K562 (cell line): ENCODE results near the gene FOXD2. TPM values are rescaled to one million over a fixed set of nuclear protein-coding genes. Genes with fewer than 3 reads are reported as not detected.

Experiments
- BRF1 ChIP-seq: IDR thresholded peaks from 3 replicates; pipeline ENCODE4 v1.6.1; 2011; ENCODE audit warnings: borderline replicate concordance, mild to moderate bottlenecking; ENCODE audit not compliant: insufficient read length; ENCODE audit errors: extremely low read depth
- CBX8 ChIP-seq: fragments of 200-600 bp; sonication (generic); IDR thresholded peaks from 2 replicates; pipeline ENCODE4 v1.6.1; 2012; ENCODE audit warnings: borderline replicate concordance, mixed run types, low read depth, mild to moderate bottlenecking, moderate library complexity, mixed read lengths, low read length, control low read depth, inconsistent platforms; ENCODE audit not compliant: poor library complexity, severe bottlenecking; ENCODE audit errors: extremely low read depth
- DIDO1 ChIP-seq: fragments of 450-650 bp; IDR thresholded peaks from 2 replicates; pipeline ENCODE4 v1.6.1; 2016; ENCODE audit warnings: low read depth, missing biosample characterization, missing genetic modification characterization
- ETV5 ChIP-seq: sonication (generic); formaldehyde crosslinking; IDR thresholded peaks from 2 replicates; pipeline ENCODE4 v1.4.0; 2020; ENCODE audit warnings: low read depth, mild to moderate bottlenecking, missing genetic modification reagents
- HMG20A ChIP-seq: fragments of 450-650 bp; formaldehyde crosslinking; conservative IDR thresholded peaks from 2 replicates; pipeline ENCODE4 v1.4.0; 2020; ENCODE audit warnings: mild to moderate bottlenecking, mixed read lengths
- HNRNPH1 ChIP-seq: fragments of 200-400 bp; formaldehyde crosslinking; optimal IDR thresholded peaks from 2 replicates; pipeline ENCODE3; 2017; ENCODE audit warnings: low read depth, mild to moderate bottlenecking, low read length, moderate library complexity
- IFI16 ChIP-seq: fragments of 250-450 bp; sonication (Bioruptor Pico); IDR thresholded peaks from 2 replicates; pipeline ENCODE4 v2.1.2; 2022; ENCODE audit warnings: mild to moderate bottlenecking, inconsistent platforms
- PHTF2 ChIP-seq: fragments of 250-450 bp; sonication (Bioruptor Pico); IDR thresholded peaks from 2 replicates; pipeline ENCODE4 v1.5.0; 2021; ENCODE audit warnings: mild to moderate bottlenecking
- POU5F1 ChIP-seq: fragments of 150-350 bp; IDR thresholded peaks from 2 replicates; pipeline ENCODE4 v1.6.1; 2014; ENCODE audit warnings: borderline replicate concordance, low read length, low read depth, mild to moderate bottlenecking; ENCODE audit not compliant: partially characterized antibody
- SETDB1 ChIP-seq: IDR thresholded peaks from one replicate; pipeline ENCODE4 v1.6.1; 2012; ENCODE audit warnings: low read length, control low read depth, inconsistent platforms
- TCF3 ChIP-seq: sonication (generic); formaldehyde crosslinking; IDR thresholded peaks from 2 replicates; pipeline ENCODE4 v1.4.0; 2020; ENCODE audit warnings: mild to moderate bottlenecking, missing genetic modification reagents
- TCFL5 ChIP-seq: fragments of 250-450 bp; sonication (Bioruptor Pico); conservative IDR thresholded peaks from 2 replicates; pipeline ENCODE4 v1.6.1; 2021; ENCODE audit warnings: mild to moderate bottlenecking, moderate library complexity, matching md5 sums
- TFAM ChIP-seq: fragments of 250-450 bp; sonication (Bioruptor Pico); conservative IDR thresholded peaks from 2 replicates; pipeline ENCODE4 v1.5.0; 2021; ENCODE audit warnings: mild to moderate bottlenecking, moderate library complexity
- ZFP36 ChIP-seq: fragments of 150-350 bp; IDR thresholded peaks from 2 replicates; pipeline ENCODE4 v1.6.1; 2018; ENCODE audit warnings: low read length, low read depth; ENCODE audit not compliant: partially characterized antibody
- ZNF12 ChIP-seq: sonication (generic); formaldehyde crosslinking; IDR thresholded peaks from 2 replicates; pipeline ENCODE4 v1.4.0; 2020; ENCODE audit warnings: mild to moderate bottlenecking, missing genetic modification reagents
- ZNF347 ChIP-seq: fragments of 450-650 bp; formaldehyde crosslinking; IDR thresholded peaks from 2 replicates; pipeline ENCODE4 v1.4.0; 2020; ENCODE audit warnings: low read depth, mild to moderate bottlenecking, moderate library complexity
- ZNF57 ChIP-seq: fragments of 450-650 bp; formaldehyde crosslinking; IDR thresholded peaks from 2 replicates; pipeline ENCODE4 v1.4.0; 2020; ENCODE audit warnings: mild to moderate bottlenecking, moderate library complexity
- ZNF79 ChIP-seq: fragments of 250-450 bp; sonication (Bioruptor Pico); IDR thresholded peaks from 2 replicates; pipeline ENCODE4 v1.4.0; 2020; ENCODE audit warnings: low read depth, mild to moderate bottlenecking, moderate library complexity
- ZSCAN32 ChIP-seq: fragments of 450-650 bp; formaldehyde crosslinking; IDR thresholded peaks from 2 replicates; pipeline ENCODE4 v1.4.0; 2020; ENCODE audit warnings: mild to moderate bottlenecking, moderate library complexity
- polyA plus RNA-seq, 8 experiments: library from polyadenylated mRNA; depleted of rRNA in 4 of 8; stranded (reverse) in 5 of 8; unstranded in 3 of 8; fragments of >200 nt; fragmentation: Nextera tagmentation in 2 of 8; fragmentation: Illumina TruSeq in 1 of 8; extraction: Ambion mirVana in 2 of 8; extraction: Trizol in 1 of 8; gene quantifications; 2 replicates each; pipeline versions ENCODE4 v1.2.1 to v1.2.3, GENCODE V29; 2011 to 2014; ENCODE audit warnings: inconsistent platforms in 1 of 8, missing spikeins in 1 of 8
- total RNA-seq, 7 experiments: library from RNA; depleted of rRNA in 6 of 7; stranded (reverse); fragments of >200 nt in 6 of 7; fragmentation: Illumina TruSeq in 2 of 7; extraction: Trizol in 2 of 7; gene quantifications; 2 replicates each; pipeline versions ENCODE4 v1.2.1 to v1.2.3, GENCODE V29; 2011 to 2021; ENCODE audit warnings: low replicate concordance in 1 of 7
- TF ChIP-seq, protein P1 (sequence below): sonication (generic); formaldehyde crosslinking; IDR thresholded peaks from 2 replicates; pipeline ENCODE4 v1.8.1; 2022; ENCODE audit warnings: missing genetic modification reagents
- TF ChIP-seq, protein P2 (sequence below), 2 experiments: fragments of 450-650 bp; IDR thresholded peaks; 2 replicates each; pipeline ENCODE4 v1.6.1; 2018; ENCODE audit warnings: mild to moderate bottlenecking in 2 of 2, low read depth in 1 of 2; ENCODE audit not compliant: partially characterized antibody in 2 of 2

The FOXD2 gene
- total and polyA plus RNA-seq, 9 of the 15 experiments (the other 6 are each of a cell fraction or from before 2014, with no cell fraction given), result 0.06 to 1.2 (median 0.22) TPM

DNA sequence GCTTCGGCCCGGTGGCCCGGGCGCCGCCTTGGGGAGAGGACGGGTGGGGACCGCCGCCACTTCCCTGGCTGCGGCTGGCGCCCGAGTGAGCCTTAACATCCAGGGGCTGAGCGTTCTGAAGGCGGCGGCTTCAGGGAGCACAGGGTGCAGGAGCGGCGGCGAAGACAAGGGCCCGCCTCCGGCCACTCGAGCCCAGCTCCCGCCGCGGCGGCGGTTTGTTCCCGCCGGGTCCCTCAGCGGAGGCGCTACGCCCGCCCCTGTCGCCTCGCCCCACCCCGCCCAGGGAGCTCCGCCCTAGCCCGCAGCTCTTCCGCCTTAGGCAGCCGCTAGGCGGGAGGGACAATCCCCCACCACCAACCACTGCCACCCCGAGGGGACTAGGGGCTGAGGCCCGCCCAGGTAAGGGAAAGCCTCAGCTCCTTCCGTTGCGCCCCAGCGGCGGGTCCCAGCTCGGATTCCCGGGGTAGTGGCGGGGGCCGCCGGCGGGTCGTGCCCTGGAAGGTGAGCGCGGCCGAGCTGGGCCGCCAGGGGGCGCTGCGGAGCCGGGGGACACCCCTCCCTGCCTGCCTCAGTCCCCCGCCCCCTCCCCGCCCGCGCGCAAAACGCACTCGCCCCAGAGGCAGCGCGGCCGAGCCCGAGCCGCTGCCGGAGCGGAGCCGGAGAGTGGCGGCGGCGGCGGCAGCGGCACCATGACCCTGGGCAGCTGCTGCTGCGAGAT is at the start of gene FOXD2 (continued):
- TF ChIP-seq, protein P1, sequence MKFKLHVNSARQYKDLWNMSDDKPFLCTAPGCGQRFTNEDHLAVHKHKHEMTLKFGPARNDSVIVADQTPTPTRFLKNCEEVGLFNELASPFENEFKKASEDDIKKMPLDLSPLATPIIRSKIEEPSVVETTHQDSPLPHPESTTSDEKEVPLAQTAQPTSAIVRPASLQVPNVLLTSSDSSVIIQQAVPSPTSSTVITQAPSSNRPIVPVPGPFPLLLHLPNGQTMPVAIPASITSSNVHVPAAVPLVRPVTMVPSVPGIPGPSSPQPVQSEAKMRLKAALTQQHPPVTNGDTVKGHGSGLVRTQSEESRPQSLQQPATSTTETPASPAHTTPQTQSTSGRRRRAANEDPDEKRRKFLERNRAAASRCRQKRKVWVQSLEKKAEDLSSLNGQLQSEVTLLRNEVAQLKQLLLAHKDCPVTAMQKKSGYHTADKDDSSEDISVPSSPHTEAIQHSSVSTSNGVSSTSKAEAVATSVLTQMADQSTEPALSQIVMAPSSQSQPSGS (CRISPR knock-in tag), result no peak
- peak; percentile 50; the same call in 1 of the 2 replicates for TF ChIP-seq ETV5 (CRISPR knock-in tag)
- no peak for TF ChIP-seq ZNF12
- no peak for TF ChIP-seq POU5F1
- TF ChIP-seq, protein P2, sequence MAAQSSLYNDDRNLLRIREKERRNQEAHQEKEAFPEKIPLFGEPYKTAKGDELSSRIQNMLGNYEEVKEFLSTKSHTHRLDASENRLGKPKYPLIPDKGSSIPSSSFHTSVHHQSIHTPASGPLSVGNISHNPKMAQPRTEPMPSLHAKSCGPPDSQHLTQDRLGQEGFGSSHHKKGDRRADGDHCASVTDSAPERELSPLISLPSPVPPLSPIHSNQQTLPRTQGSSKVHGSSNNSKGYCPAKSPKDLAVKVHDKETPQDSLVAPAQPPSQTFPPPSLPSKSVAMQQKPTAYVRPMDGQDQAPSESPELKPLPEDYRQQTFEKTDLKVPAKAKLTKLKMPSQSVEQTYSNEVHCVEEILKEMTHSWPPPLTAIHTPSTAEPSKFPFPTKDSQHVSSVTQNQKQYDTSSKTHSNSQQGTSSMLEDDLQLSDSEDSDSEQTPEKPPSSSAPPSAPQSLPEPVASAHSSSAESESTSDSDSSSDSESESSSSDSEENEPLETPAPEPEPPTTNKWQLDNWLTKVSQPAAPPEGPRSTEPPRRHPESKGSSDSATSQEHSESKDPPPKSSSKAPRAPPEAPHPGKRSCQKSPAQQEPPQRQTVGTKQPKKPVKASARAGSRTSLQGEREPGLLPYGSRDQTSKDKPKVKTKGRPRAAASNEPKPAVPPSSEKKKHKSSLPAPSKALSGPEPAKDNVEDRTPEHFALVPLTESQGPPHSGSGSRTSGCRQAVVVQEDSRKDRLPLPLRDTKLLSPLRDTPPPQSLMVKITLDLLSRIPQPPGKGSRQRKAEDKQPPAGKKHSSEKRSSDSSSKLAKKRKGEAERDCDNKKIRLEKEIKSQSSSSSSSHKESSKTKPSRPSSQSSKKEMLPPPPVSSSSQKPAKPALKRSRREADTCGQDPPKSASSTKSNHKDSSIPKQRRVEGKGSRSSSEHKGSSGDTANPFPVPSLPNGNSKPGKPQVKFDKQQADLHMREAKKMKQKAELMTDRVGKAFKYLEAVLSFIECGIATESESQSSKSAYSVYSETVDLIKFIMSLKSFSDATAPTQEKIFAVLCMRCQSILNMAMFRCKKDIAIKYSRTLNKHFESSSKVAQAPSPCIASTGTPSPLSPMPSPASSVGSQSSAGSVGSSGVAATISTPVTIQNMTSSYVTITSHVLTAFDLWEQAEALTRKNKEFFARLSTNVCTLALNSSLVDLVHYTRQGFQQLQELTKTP (IDR thresholded peaks at IDR 0.05; ENCODE audit: low read depth in 1 of 2, partially characterized antibody in 2 of 2), result no peak
- TF ChIP-seq IFI16 (CRISPR knock-in tag), result no peak
- TF ChIP-seq HNRNPH1, result no peak
- TF ChIP-seq ZNF57 (CRISPR knock-in tag), result no peak
- no peak for TF ChIP-seq ZNF347
- TF ChIP-seq TFAM (CRISPR knock-in tag), result no peak
- no peak for TF ChIP-seq DIDO1 (tag)
- TF ChIP-seq CBX8, result no peak
- TF ChIP-seq HMG20A (CRISPR knock-in tag), result no peak
- no peak for TF ChIP-seq PHTF2
- TF ChIP-seq ZSCAN32 (CRISPR knock-in tag), result no peak
- TF ChIP-seq SETDB1, result no peak
- no peak for TF ChIP-seq ZNF79 (CRISPR knock-in tag)
- TF ChIP-seq TCFL5 (CRISPR knock-in tag), result no peak
- TF ChIP-seq ZFP36, result no peak
- TF ChIP-seq TCF3 (CRISPR knock-in tag), result no peak
- TF ChIP-seq BRF1, result no peak
